HL-60 (cell line): ENCODE measurements around the gene XRN2.

Source experiments
- DNase-seq, 2 experiments: peaks; one replicate each; pipeline ENCODE4 v3.0.0-alpha.2; 2010 to 2020; ENCODE audit warnings: low read depth in 1 of 2, low spot score in 1 of 2
- H3K27ac ChIP-seq: fragments of 250-450 bp; sonication (Bioruptor Pico); replicated peaks from 2 replicates; pipeline ENCODE4 v1.5.1; 2020; ENCODE audit warnings: mild to moderate bottlenecking, moderate library complexity
- H3K27me3 ChIP-seq: fragments of 250-450 bp; sonication (Bioruptor Pico); 2 replicates; pipeline ENCODE4 v1.5.1; 2021; ENCODE audit warnings: mild to moderate bottlenecking, moderate library complexity; ENCODE audit not compliant: insufficient read depth, poor library complexity, severe bottlenecking
- H3K4me3 ChIP-seq: replicated peaks from 2 replicates; pipeline ENCODE4 v1.5.1; 2011; ENCODE audit warnings: mild to moderate bottlenecking, control low read depth, low read length; ENCODE audit not compliant: insufficient read depth
- GABPA ChIP-seq: IDR thresholded peaks from 2 replicates; pipeline ENCODE4 v1.6.1; 2012; ENCODE audit warnings: low read depth
- POLR2AphosphoS5 ChIP-seq: IDR thresholded peaks from 2 replicates; pipeline ENCODE4 v1.6.1; 2012; ENCODE audit warnings: low read depth
- SPI1 ChIP-seq: IDR thresholded peaks from 2 replicates; pipeline ENCODE4 v1.6.1; 2012; ENCODE audit warnings: low read depth, mild to moderate bottlenecking, borderline replicate concordance
- TF ChIP-seq, protein P1 (sequence below): IDR thresholded peaks from 2 replicates; pipeline ENCODE4 v1.6.1; 2012; ENCODE audit warnings: low read depth; ENCODE audit not compliant: insufficient replicate concordance
- TF ChIP-seq, protein P2 (sequence below): IDR thresholded peaks from one replicate; pipeline ENCODE4 v1.5.1; 2011; ENCODE audit warnings: low read length, control low read depth, inconsistent platforms; ENCODE audit not compliant: insufficient read depth

XRN2 gene

DNA sequence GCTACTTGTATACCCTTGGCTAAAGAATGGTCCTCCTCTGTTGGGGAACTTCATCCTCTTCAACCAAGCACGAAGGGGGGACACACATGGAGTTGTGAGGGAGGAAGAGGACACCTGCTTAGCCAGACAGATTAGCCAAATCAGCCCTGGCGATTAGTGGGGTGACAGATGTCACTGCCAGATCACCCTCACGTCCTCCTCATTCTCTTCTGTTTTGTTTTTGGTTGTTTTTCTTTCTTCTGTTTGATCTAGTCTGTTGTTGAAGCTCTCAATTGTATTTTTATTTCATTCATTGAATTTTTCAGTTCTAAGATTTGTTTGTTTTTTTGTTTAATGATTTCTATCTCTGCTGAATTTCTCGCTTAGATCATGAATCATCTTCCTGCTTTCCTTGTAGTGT is 121.7 kb downstream of the XRN2 start:
- TF ChIP-seq GABPA, result no peak
- TF ChIP-seq, protein P1, sequence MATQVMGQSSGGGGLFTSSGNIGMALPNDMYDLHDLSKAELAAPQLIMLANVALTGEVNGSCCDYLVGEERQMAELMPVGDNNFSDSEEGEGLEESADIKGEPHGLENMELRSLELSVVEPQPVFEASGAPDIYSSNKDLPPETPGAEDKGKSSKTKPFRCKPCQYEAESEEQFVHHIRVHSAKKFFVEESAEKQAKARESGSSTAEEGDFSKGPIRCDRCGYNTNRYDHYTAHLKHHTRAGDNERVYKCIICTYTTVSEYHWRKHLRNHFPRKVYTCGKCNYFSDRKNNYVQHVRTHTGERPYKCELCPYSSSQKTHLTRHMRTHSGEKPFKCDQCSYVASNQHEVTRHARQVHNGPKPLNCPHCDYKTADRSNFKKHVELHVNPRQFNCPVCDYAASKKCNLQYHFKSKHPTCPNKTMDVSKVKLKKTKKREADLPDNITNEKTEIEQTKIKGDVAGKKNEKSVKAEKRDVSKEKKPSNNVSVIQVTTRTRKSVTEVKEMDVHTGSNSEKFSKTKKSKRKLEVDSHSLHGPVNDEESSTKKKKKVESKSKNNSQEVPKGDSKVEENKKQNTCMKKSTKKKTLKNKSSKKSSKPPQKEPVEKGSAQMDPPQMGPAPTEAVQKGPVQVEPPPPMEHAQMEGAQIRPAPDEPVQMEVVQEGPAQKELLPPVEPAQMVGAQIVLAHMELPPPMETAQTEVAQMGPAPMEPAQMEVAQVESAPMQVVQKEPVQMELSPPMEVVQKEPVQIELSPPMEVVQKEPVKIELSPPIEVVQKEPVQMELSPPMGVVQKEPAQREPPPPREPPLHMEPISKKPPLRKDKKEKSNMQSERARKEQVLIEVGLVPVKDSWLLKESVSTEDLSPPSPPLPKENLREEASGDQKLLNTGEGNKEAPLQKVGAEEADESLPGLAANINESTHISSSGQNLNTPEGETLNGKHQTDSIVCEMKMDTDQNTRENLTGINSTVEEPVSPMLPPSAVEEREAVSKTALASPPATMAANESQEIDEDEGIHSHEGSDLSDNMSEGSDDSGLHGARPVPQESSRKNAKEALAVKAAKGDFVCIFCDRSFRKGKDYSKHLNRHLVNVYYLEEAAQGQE, result no peak
- no peak for TF ChIP-seq SPI1
- TF ChIP-seq POLR2AphosphoS5, result no peak
- TF ChIP-seq, protein P2, sequence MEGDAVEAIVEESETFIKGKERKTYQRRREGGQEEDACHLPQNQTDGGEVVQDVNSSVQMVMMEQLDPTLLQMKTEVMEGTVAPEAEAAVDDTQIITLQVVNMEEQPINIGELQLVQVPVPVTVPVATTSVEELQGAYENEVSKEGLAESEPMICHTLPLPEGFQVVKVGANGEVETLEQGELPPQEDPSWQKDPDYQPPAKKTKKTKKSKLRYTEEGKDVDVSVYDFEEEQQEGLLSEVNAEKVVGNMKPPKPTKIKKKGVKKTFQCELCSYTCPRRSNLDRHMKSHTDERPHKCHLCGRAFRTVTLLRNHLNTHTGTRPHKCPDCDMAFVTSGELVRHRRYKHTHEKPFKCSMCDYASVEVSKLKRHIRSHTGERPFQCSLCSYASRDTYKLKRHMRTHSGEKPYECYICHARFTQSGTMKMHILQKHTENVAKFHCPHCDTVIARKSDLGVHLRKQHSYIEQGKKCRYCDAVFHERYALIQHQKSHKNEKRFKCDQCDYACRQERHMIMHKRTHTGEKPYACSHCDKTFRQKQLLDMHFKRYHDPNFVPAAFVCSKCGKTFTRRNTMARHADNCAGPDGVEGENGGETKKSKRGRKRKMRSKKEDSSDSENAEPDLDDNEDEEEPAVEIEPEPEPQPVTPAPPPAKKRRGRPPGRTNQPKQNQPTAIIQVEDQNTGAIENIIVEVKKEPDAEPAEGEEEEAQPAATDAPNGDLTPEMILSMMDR, result no peak
- H3K27me3 ChIP-seq, result peaks cover 4% of the 10 kb centered on the region
- no peak for DNase-seq
- H3K4me3 ChIP-seq, result no peak overlapping the region
- no peak overlapping the region for H3K27ac ChIP-seq

DNA sequence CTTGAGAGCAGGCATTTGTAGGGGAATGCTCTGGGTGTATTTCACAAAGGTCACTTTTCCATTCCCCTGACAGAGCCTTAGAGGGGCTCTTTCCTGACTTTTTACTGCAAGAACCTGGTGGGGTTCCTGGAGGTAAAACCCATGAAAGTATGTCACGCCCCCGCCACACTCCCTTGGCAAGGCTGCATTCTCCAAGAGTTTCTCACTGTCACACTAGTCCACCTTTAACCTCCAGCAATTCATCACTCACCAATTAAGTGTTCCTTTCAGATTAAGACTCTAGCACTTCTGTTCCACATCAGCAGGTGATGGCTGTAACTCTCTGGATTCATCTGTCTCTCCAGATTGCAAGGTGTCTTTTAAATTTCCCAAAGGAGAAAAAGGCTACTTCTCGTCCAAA is 126.9 kb downstream of the XRN2 start:
- TF ChIP-seq GABPA (no peak), SPI1 (no peak), POLR2AphosphoS5 (no peak)
- TF ChIP-seq, protein P2, result no peak
- TF ChIP-seq, protein P1, result no peak
- H3K27ac ChIP-seq, result no peak overlapping the region
- H3K4me3 ChIP-seq, result no peak overlapping the region

DNA sequence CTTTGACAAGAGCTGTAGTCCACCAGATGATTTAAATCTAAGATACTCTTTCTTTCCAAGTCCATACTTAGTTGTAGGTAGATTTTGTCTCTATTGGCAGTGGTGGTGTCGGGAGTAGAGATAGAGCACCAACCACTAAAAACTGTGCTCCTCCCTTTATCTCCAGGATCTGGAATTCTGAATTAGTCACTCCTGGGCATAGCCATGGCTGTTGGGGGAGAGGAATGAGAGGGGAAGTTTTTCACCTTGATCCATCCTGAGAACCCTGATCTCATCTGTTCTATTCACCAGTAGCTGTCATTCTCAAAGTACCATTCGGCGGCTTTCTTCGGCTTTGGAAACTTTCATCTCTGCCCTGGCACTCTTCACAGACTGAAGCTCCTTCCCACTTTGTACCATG is 129.8 kb downstream of the XRN2 start:
- DNase-seq, result no peak
- H3K4me3 ChIP-seq, result no peak overlapping the region
- peaks cover 16% of the 10 kb centered on the region for H3K27me3 ChIP-seq
- TF ChIP-seq SPI1 (no peak), POLR2AphosphoS5 (no peak), GABPA (no peak)
- TF ChIP-seq, protein P2, result no peak
- TF ChIP-seq, protein P1, result no peak
- no peak overlapping the region for H3K27ac ChIP-seq

More for the DNA sequence above, 126.9 kb downstream of the XRN2 start:
- H3K27me3 ChIP-seq, result peaks cover 10% of the 10 kb centered on the region
- DNase-seq, result no peak
